ENCODE results near the gene LRP5.

LRP5 gene

GRCh38 chr11:68386331-68386978, 74.1 kb downstream of the LRP5 start:
- WGBS, result 98% methylated on average over 52 of the region's 52 CpGs
- H3K9me3 ChIP-seq (ENCODE audit: control insufficient read depth, low read length), result no peaks in the 10 kb centered on the region

GRCh38 chr11:68387840-68388239, 75.4 kb downstream of the LRP5 start:
- Histone ChIP-seq H4K8ac (ENCODE audit: low read length) (no peak overlapping the region), H2AK5ac (ENCODE audit: low read length, severe bottlenecking) (no peak overlapping the region), H3K18ac (ENCODE audit: low read depth in 1 of 2, low read length in 2 of 2) (no peak overlapping the region), H3K9ac (ENCODE audit: low read length) (no peak overlapping the region), H3K4me3 (ENCODE audit: insufficient read depth in 1 of 2, low read depth in 1 of 2, low read length in 2 of 2) (no peak overlapping the region), H2AFZ (ENCODE audit: low read depth, low read length) (no peak overlapping the region), H4K91ac (ENCODE audit: low read length) (no peak overlapping the region), H3K4me1 (ENCODE audit: control insufficient read depth, insufficient read depth, low read depth, low read length) (peaks cover 12% of the 10 kb centered on the region), H2BK12ac (ENCODE audit: low read length in 2 of 2) (no peak overlapping the region), H3K14ac (ENCODE audit: low read length in 2 of 2) (peak overlapping the region in 1 of 2 experiments; percentile 44), H2BK120ac (ENCODE audit: low read depth, low read length) (no peak overlapping the region), H3K79me1 (replicated peaks; ENCODE audit: low read length, poor library complexity, severe bottlenecking) (peaks cover 38% of the 10 kb centered on the region), H3K4me2 (ENCODE audit: low read length, poor library complexity, severe bottlenecking) (no peak overlapping the region), H3K9me3 (ENCODE audit: control insufficient read depth, low read length) (no peaks in the 10 kb centered on the region), H3K4ac (ENCODE audit: low read depth in 1 of 2, low read length in 2 of 2) (no peak overlapping the region), H3K23ac (ENCODE audit: low read length in 2 of 2) (no peak overlapping the region), H2BK15ac (ENCODE audit: low read depth, poor library complexity, severe bottlenecking) (no peak overlapping the region), H2BK5ac (ENCODE audit: low read depth, low read length, poor library complexity, severe bottlenecking) (no peak overlapping the region), H3K27me3 (ENCODE audit: control insufficient read depth in 1 of 2, insufficient read depth in 1 of 2, low read length in 2 of 2) (no peaks in the 10 kb centered on the region), H3K36me3 (ENCODE audit: control insufficient read depth in 1 of 2, insufficient read depth in 2 of 2, low read depth in 1 of 2, low read length in 2 of 2) (peaks cover 15 to 50% of the 10 kb centered on the region in 2 experiments), H3K27ac (ENCODE audit: low read length, poor library complexity, severe bottlenecking) (no peak overlapping the region)
- WGBS, result 98% methylated on average over 13 of the region's 13 CpGs
- DNase-seq, result no peak

More at GRCh38 chr11:68386331-68386978, 74.1 kb downstream of the LRP5 start:
- no peak overlapping the region for H2AFZ ChIP-seq (ENCODE audit: low read depth, low read length)
- no peak overlapping the region for H3K14ac ChIP-seq (ENCODE audit: low read length in 2 of 2)
- DNase-seq, result no peak
- H3K27ac ChIP-seq (ENCODE audit: low read length, poor library complexity, severe bottlenecking), result no peak overlapping the region
- no peaks in the 10 kb centered on the region for H3K27me3 ChIP-seq (ENCODE audit: control insufficient read depth in 1 of 2, insufficient read depth in 1 of 2, low read length in 2 of 2)
- peaks cover 15 to 45% of the 10 kb centered on the region in 2 experiments for H3K36me3 ChIP-seq (ENCODE audit: control insufficient read depth in 1 of 2, insufficient read depth in 2 of 2, low read depth in 1 of 2, low read length in 2 of 2)
- no peak overlapping the region for H3K4me2 ChIP-seq (ENCODE audit: low read length, poor library complexity, severe bottlenecking)
- H3K23ac ChIP-seq (ENCODE audit: low read length in 2 of 2), result no peak overlapping the region
- H4K8ac ChIP-seq (ENCODE audit: low read length), result no peak overlapping the region
- H2BK5ac ChIP-seq (ENCODE audit: low read depth, low read length, poor library complexity, severe bottlenecking), result no peak overlapping the region
- H3K9ac ChIP-seq (ENCODE audit: low read length), result no peak overlapping the region
- peaks cover 36% of the 10 kb centered on the region for H3K79me1 ChIP-seq (replicated peaks; ENCODE audit: low read length, poor library complexity, severe bottlenecking)
- H2AK5ac ChIP-seq (ENCODE audit: low read length, severe bottlenecking), result no peak overlapping the region
- H4K91ac ChIP-seq (ENCODE audit: low read length), result no peak overlapping the region
- no peak overlapping the region for H2BK15ac ChIP-seq (ENCODE audit: low read depth, poor library complexity, severe bottlenecking)
- no peak overlapping the region for H2BK12ac ChIP-seq (ENCODE audit: low read length in 2 of 2)
- H3K4ac ChIP-seq (ENCODE audit: low read depth in 1 of 2, low read length in 2 of 2), result no peak overlapping the region
- no peak overlapping the region for H3K4me3 ChIP-seq (ENCODE audit: insufficient read depth in 1 of 2, low read depth in 1 of 2, low read length in 2 of 2)
- H2BK120ac ChIP-seq (ENCODE audit: low read depth, low read length), result no peak overlapping the region
- H3K4me1 ChIP-seq (ENCODE audit: control insufficient read depth, insufficient read depth, low read depth, low read length), result peaks cover 19% of the 10 kb centered on the region
- no peak overlapping the region for H3K18ac ChIP-seq (ENCODE audit: low read depth in 1 of 2, low read length in 2 of 2)

- Histone ChIP-seq H3K27ac (ENCODE audit: low read length, poor library complexity, severe bottlenecking) (no peak overlapping the region), H3K27me3 (ENCODE audit: control insufficient read depth in 1 of 2, insufficient read depth in 1 of 2, low read length in 2 of 2) (no peaks in the 10 kb centered on the region), H3K4me1 (ENCODE audit: control insufficient read depth, insufficient read depth, low read depth, low read length) (peaks cover 12% of the 10 kb centered on the region), H3K9me3 (ENCODE audit: control insufficient read depth, low read length) (no peaks in the 10 kb centered on the region), H2BK120ac (ENCODE audit: low read depth, low read length) (no peak overlapping the region), H2BK12ac (ENCODE audit: low read length in 2 of 2) (no peak overlapping the region), H3K23ac (ENCODE audit: low read length in 2 of 2) (no peak overlapping the region), H3K4ac (ENCODE audit: low read depth in 1 of 2, low read length in 2 of 2) (no peak overlapping the region), H2BK15ac (ENCODE audit: low read depth, poor library complexity, severe bottlenecking) (no peak overlapping the region), H4K8ac (ENCODE audit: low read length) (no peak overlapping the region), H3K4me2 (ENCODE audit: low read length, poor library complexity, severe bottlenecking) (no peak overlapping the region), H2BK5ac (ENCODE audit: low read depth, low read length, poor library complexity, severe bottlenecking) (no peak overlapping the region), H3K79me1 (replicated peaks; ENCODE audit: low read length, poor library complexity, severe bottlenecking) (peaks cover 34% of the 10 kb centered on the region), H2AK5ac (ENCODE audit: low read length, severe bottlenecking) (no peak overlapping the region), H3K9ac (ENCODE audit: low read length) (no peak overlapping the region), H4K91ac (ENCODE audit: low read length) (no peak overlapping the region), H3K4me3 (ENCODE audit: insufficient read depth in 1 of 2, low read depth in 1 of 2, low read length in 2 of 2) (no peak overlapping the region), H3K14ac (ENCODE audit: low read length in 2 of 2) (no peak overlapping the region), H3K18ac (ENCODE audit: low read depth in 1 of 2, low read length in 2 of 2) (no peak overlapping the region), H2AFZ (ENCODE audit: low read depth, low read length) (no peak overlapping the region), H3K36me3 (ENCODE audit: control insufficient read depth in 1 of 2, insufficient read depth in 2 of 2, low read depth in 1 of 2, low read length in 2 of 2) (peaks cover 15 to 50% of the 10 kb centered on the region in 2 experiments)
- WGBS, result 98% methylated on average over 11 of the region's 11 CpGs
- no peak for DNase-seq
Observed at GRCh38 chr11:68388595-68389198, 76.3 kb downstream of the LRP5 start.

- 96% methylated on average over 12 of the region's 16 CpGs for WGBS
Observed at GRCh38 chr11:68390315-68390714, 77.9 kb downstream of the LRP5 start.

More at GRCh38 chr11:68390315-68390714, 77.9 kb downstream of the LRP5 start:
- H3K14ac ChIP-seq (ENCODE audit: low read length in 2 of 2), result no peak overlapping the region
- no peak overlapping the region for H3K18ac ChIP-seq (ENCODE audit: low read depth in 1 of 2, low read length in 2 of 2)
- H3K9me3 ChIP-seq (ENCODE audit: control insufficient read depth, low read length), result no peaks in the 10 kb centered on the region
- H2BK12ac ChIP-seq (ENCODE audit: low read length in 2 of 2), result no peak overlapping the region
- peaks cover 25% of the 10 kb centered on the region for H3K79me1 ChIP-seq (replicated peaks; ENCODE audit: low read length, poor library complexity, severe bottlenecking)
- H3K4me1 ChIP-seq (ENCODE audit: control insufficient read depth, insufficient read depth, low read depth, low read length), result peaks cover 12% of the 10 kb centered on the region
- H2AK5ac ChIP-seq (ENCODE audit: low read length, severe bottlenecking), result no peak overlapping the region
- H2BK5ac ChIP-seq (ENCODE audit: low read depth, low read length, poor library complexity, severe bottlenecking), result no peak overlapping the region
- H3K9ac ChIP-seq (ENCODE audit: low read length), result no peak overlapping the region
- H3K4ac ChIP-seq (ENCODE audit: low read depth in 1 of 2, low read length in 2 of 2), result no peak overlapping the region
- H3K4me2 ChIP-seq (ENCODE audit: low read length, poor library complexity, severe bottlenecking), result no peak overlapping the region
- DNase-seq, result no peak
- H4K8ac ChIP-seq (ENCODE audit: low read length), result no peak overlapping the region
- no peak overlapping the region for H4K91ac ChIP-seq (ENCODE audit: low read length)
- no peak overlapping the region for H3K23ac ChIP-seq (ENCODE audit: low read length in 2 of 2)
- H2AFZ ChIP-seq (ENCODE audit: low read depth, low read length), result no peak overlapping the region
- H2BK15ac ChIP-seq (ENCODE audit: low read depth, poor library complexity, severe bottlenecking), result no peak overlapping the region
- H3K27me3 ChIP-seq (ENCODE audit: control insufficient read depth in 1 of 2, insufficient read depth in 1 of 2, low read length in 2 of 2), result no peaks in the 10 kb centered on the region
- no peak overlapping the region for H2BK120ac ChIP-seq (ENCODE audit: low read depth, low read length)
- H3K36me3 ChIP-seq (ENCODE audit: control insufficient read depth in 1 of 2, insufficient read depth in 2 of 2, low read depth in 1 of 2, low read length in 2 of 2), result peaks cover 15 to 48% of the 10 kb centered on the region in 2 experiments
- H3K27ac ChIP-seq (ENCODE audit: low read length, poor library complexity, severe bottlenecking), result no peak overlapping the region
- no peak overlapping the region for H3K4me3 ChIP-seq (ENCODE audit: insufficient read depth in 1 of 2, low read depth in 1 of 2, low read length in 2 of 2)
